GM18505 (cell line): ENCODE results near the gene IRF9.
A peak's percentile ranks its signal among the peaks of the same experiment; 100 is the strongest.

Experiments
- ATAC-seq: cut with Tn5 transposase; IDR thresholded peaks from one replicate; pipeline ENCODE4 v1.9.1; 2021; ENCODE audit not compliant: unreplicated experiment
- POLR2A ChIP-seq: IDR thresholded peaks from 4 replicates; pipeline ENCODE4 v1.6.1; 2011; ENCODE audit warnings: borderline replicate concordance; ENCODE audit not compliant: insufficient read depth, insufficient read length; ENCODE audit errors: extremely low read depth

The IRF9 gene

DNA sequence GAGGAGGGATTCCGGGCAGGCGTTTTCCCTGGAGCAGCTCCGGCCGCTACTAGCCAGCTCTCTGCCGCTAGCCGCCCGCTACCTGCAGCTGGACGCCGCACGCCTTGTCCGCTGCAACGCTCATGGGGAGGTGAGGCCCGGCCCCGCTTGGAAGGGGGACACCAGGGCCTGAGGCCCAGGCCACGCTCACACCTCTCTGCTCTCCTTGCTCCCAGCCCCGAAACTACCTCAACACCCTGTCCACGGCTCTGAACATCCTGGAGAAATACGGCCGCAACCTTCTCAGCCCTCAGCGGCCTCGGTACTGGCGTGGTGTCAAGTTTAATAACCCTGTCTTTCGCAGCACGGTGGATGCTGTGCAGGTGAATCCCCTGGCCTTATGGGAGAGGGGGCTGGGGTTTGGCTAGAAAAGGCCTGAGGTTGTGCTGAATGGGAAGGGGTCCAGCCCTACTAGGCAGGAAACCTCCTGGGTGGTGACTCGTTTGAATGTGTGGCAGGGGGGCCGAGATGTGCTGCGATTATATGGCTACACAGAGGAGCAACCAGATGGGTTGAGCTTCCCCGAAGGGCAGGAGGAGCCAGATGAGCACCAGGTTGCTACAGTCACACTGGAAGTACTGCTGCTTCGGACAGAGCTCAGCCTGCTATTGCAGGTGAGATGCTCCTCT, 13.2 kb upstream of the IRF9 start:
- peak; percentile 31 for TF ChIP-seq POLR2A
- ATAC-seq, result no peak

DNA sequence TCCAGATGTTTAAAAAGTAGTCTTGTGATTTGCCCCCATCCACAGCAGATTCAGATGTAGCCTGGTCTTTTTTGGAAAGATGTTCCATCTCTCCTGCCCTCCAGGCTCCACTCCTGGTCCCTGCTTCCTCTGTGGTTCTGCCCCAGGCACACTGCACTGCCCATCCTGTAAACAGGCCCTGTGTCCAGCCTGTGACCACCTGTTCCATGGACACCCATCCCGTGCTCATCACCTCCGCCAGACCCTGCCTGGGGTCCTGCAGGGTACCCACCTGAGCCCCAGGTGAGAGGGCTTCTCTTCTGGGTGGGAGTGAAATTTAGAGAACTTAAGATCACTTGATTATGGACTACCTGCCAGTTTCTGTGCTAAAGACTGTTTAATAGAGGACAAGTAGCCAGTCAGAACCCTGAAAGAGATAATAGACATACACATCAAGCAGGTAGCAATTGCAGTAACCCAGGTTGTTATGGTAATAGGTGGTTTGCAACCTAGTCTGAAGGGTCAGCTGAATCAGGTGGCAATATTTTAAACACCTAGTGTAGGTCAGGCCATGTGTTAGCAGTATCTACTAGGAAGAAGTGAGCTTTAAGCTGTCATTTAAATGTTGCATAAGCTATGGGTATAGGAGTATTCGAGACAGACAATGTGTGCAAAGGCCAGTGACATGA, 11.6 kb upstream of the IRF9 start:
- ATAC-seq, result no peak

DNA sequence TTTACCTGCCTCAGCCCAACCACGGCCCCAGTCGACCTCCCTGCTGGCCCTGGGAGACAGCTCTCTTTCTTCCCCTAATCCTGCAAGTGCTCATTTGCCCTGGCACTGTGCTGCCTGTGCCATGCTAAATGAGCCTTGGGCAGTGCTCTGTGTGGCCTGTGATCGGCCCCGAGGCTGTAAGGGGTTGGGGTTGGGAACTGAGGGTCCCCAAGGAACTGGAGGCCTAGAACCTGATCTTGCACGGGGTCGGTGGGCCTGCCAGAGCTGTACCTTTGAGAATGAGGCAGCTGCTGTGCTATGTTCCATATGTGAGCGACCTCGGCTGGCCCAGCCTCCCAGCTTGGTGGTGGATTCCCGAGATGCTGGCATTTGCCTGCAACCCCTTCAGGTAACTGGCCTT, 11.0 kb upstream of the IRF9 start:
- no peak for TF ChIP-seq POLR2A
- no peak for ATAC-seq

More for the DNA sequence above, 11.6 kb upstream of the IRF9 start:
- no peak for TF ChIP-seq POLR2A

DNA sequence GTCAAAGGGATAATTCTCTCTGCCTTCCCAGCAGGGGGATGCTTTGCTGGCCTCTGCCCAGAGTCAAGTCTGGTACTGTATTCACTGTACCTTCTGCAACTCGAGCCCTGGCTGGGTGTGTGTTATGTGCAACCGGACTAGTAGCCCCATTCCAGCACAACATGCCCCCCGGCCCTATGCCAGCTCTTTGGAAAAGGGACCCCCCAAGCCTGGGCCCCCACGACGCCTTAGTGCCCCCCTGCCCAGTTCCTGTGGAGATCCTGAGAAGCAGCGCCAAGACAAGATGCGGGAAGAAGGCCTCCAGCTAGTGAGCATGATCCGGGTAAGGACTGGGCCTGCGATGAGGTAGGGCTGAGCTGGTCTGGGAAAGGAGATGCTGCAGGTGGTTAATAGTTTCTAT, 10.5 kb upstream of the IRF9 start:
- ATAC-seq, result no peak
- no peak for TF ChIP-seq POLR2A

DNA sequence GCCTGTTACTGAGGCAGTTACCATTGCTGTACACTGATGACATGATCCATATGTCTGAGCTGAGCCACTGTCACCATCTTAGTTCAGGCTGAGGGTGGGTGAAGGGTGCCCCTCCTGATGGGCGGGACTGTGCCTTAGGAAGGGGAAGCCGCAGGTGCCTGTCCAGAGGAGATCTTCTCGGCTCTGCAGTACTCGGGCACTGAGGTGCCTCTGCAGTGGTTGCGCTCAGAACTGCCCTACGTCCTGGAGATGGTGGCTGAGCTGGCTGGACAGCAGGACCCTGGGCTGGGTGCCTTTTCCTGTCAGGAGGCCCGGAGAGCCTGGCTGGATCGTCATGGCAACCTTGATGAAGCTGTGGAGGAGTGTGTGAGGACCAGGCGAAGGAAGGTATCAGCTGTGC, 10.1 kb upstream of the IRF9 start:
- no peak for TF ChIP-seq POLR2A
- no peak for ATAC-seq

DNA sequence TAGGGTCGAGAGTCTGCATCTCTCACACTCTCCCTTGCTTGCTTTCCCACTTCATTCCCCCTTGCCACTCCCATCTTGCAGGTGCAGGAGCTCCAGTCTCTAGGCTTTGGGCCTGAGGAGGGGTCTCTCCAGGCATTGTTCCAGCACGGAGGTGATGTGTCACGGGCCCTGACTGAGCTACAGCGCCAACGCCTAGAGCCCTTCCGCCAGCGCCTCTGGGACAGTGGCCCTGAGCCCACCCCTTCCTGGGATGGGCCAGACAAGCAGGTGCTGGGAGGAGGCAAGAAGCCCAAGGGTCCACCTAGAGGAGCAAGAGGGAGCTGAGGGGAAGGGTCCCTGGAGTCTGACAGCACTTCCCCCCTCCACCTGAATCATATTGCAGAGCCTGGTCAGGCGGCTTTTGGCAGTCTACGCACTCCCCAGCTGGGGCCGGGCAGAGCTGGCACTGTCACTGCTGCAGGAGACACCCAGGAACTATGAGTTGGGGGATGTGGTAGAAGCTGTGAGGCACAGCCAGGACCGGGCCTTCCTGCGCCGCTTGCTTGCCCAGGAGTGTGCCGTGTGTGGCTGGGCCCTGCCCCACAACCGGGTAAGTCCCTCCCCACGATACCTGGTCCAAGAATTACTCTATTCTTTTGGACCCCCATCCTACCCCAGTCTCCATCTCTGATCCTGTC, 9.5 kb upstream of the IRF9 start:
- TF ChIP-seq POLR2A, result no peak
- no peak for ATAC-seq

DNA sequence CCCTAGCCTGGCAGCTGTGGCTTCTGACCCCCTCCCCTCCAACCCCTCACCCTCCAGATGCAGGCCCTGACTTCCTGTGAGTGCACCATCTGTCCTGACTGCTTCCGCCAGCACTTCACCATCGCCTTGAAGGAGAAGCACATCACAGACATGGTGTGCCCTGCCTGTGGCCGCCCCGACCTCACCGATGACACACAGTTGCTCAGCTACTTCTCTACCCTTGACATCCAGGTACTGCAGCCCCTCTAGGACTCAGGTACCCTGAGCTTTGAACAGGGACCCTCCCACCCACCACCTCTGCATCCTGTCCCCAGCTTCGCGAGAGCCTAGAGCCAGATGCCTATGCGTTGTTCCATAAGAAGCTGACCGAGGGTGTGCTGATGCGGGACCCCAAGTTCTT, 6.0 kb upstream of the IRF9 start:
- ATAC-seq, result no peak
- TF ChIP-seq POLR2A, result no peak

DNA sequence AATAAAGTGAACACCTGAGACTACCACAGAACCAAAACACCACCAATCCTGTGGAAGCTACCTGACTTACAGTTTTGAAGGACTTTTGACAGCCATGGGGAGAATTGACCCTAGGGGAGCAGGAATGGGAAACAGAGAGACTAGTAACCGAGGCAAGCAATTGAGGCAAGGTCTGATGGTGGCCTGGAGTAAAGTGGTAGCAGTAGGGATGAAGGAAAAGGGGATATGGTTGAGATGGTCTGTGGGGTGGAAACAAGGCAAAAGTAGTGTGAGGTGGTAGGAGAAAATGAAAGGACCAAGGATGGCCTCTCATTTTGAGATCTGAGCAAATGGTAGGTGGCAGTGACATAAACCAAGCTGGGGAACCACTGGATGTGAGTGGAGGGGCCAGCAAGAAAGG, 4.2 kb upstream of the IRF9 start:
- no peak for TF ChIP-seq POLR2A
- ATAC-seq, result no peak

DNA sequence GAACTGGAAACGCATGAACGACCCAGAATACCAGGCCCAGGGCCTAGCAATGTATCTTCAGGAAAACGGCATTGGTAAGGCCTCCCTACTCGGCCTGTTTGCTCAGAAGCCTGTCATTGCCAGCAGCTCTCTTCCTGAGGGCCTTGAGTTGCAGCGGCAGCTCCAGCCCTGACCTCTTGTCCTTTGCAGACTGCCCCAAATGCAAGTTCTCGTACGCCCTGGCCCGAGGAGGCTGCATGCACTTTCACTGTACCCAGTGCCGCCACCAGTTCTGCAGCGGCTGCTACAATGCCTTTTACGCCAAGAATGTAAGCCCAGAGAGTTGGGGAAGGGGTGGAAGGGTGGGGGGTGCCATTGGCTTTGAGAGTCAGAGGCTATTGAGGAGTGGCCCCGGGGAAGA, 3.7 kb upstream of the IRF9 start:
- no peak for TF ChIP-seq POLR2A
- no peak for ATAC-seq

DNA sequence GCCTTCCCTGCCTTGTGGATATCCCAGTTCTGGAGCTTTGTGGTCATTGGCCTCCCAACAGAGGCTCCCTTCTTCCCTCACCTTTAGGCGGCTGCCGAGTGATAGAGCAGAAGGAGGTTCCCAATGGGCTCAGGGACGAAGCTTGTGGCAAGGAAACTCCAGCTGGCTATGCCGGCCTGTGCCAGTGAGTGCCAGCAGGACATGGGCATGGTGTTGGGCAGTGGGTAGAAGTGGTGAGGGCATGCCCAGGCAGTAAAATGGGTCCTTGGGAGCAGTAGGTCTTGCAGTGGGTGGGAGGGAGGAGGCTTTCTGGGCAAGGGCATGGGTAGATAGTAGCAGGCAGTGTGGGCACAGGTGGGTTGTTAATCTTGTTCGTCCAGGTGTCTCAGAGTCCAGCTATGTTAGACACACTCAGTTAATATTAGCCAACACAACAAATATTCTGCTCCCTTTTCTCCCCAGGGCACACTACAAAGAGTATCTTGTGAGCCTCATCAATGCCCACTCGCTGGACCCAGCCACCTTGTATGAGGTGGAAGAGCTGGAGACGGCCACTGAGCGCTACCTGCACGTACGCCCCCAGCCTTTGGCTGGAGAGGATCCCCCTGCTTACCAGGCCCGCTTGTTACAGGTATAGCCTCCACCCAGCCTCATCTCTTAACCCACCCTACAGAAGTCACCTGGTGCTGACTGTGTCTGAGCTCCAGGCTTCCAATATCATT, 1.1 kb upstream of the IRF9 start:
- no peak for ATAC-seq
- peak; percentile 20 for TF ChIP-seq POLR2A

DNA sequence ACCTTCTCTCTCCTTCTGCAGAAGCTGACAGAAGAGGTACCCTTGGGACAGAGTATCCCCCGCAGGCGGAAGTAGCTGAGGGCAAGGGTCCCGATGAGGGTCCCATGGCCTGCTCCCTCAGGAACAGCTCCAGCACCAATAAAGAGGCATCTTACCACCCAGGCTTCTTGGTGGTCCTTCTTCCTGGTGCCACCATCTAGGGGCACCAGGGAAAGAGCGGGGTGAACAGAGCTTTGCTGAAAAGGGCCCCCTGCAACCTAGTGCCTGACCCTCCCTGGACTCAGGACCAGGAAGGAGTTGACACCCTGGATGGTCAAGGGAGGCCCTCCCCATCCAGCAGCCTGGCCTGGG, 591 bp upstream of the IRF9 start:
- peak; percentile 3 for ATAC-seq
- no peak for TF ChIP-seq POLR2A

DNA sequence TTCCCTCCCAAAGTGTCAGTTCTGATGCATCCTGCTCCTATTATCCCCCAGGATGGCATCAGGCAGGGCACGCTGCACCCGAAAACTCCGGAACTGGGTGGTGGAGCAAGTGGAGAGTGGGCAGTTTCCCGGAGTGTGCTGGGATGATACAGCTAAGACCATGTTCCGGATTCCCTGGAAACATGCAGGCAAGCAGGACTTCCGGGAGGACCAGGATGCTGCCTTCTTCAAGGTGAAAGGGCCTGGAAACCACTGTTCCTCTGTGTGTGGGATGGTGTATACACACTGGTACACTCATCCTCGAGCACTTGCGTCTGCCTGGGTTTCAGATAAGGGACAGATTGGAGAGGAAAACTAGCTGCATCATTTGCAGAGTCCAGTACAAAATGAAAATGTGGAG, 1.0 kb downstream of the IRF9 start:
- no peak for TF ChIP-seq POLR2A
- ATAC-seq, result no peak

DNA sequence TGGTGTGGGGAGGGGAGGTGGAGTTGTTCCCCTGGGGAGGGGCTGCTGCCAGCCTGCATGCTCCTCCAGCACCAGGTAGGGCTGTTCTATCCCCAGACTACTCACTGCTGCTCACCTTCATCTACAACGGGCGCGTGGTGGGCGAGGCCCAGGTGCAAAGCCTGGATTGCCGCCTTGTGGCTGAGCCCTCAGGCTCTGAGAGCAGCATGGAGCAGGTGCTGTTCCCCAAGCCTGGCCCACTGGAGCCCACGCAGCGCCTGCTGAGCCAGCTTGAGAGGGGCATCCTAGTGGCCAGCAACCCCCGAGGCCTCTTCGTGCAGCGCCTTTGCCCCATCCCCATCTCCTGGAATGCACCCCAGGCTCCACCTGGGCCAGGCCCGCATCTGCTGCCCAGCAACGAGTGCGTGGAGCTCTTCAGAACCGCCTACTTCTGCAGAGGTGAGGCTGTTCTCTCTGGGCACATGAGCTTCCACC, 3.5 kb downstream of the IRF9 start:
- ATAC-seq, result no peak
- TF ChIP-seq POLR2A, result no peak
